SK-N-MC (cell line): ENCODE results near the gene PARD3.

Experiments
- EZH2 ChIP-seq: fragments of 200-600 bp; sonication (generic); IDR thresholded peaks from one replicate; pipeline ENCODE4 v1.6.1; 2017; ENCODE audit warnings: antibody characterized with exemption
- POLR2AphosphoS5 ChIP-seq: IDR thresholded peaks from 2 replicates; pipeline ENCODE4 v1.6.1; 2012; ENCODE audit warnings: mild to moderate bottlenecking, low read depth, low read length, borderline replicate concordance

DNA sequence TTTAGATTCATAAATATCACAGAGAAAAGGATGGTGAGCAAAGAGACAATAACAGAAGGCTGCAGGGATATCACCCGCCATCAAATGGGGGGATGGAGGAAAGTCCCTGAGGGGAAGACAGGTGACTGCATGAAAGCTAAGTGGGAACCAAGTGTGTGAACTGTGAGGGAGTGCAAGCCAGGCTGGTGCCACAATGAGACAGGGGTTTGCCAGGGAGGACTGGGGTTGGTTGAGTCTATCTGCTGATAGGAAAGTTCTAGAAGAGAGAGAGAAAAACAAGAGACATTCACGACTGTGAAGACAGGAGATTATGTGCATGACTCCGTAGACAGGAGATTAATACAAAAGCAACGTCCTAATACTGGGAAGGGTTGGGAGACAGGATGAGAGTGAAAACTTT is 376.4 kb downstream of the PARD3 start:
- TF ChIP-seq POLR2AphosphoS5 (no peak), EZH2 (no peak)
